ENCODE results near the gene PDCD11.
"Not testable (repeated sequence)": the region's sequence is repeated elsewhere in the genome, so short reads cannot be mapped to it uniquely, and the experiment has no call there.

The PDCD11 gene, protein sequence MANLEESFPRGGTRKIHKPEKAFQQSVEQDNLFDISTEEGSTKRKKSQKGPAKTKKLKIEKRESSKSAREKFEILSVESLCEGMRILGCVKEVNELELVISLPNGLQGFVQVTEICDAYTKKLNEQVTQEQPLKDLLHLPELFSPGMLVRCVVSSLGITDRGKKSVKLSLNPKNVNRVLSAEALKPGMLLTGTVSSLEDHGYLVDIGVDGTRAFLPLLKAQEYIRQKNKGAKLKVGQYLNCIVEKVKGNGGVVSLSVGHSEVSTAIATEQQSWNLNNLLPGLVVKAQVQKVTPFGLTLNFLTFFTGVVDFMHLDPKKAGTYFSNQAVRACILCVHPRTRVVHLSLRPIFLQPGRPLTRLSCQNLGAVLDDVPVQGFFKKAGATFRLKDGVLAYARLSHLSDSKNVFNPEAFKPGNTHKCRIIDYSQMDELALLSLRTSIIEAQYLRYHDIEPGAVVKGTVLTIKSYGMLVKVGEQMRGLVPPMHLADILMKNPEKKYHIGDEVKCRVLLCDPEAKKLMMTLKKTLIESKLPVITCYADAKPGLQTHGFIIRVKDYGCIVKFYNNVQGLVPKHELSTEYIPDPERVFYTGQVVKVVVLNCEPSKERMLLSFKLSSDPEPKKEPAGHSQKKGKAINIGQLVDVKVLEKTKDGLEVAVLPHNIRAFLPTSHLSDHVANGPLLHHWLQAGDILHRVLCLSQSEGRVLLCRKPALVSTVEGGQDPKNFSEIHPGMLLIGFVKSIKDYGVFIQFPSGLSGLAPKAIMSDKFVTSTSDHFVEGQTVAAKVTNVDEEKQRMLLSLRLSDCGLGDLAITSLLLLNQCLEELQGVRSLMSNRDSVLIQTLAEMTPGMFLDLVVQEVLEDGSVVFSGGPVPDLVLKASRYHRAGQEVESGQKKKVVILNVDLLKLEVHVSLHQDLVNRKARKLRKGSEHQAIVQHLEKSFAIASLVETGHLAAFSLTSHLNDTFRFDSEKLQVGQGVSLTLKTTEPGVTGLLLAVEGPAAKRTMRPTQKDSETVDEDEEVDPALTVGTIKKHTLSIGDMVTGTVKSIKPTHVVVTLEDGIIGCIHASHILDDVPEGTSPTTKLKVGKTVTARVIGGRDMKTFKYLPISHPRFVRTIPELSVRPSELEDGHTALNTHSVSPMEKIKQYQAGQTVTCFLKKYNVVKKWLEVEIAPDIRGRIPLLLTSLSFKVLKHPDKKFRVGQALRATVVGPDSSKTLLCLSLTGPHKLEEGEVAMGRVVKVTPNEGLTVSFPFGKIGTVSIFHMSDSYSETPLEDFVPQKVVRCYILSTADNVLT (N-terminal part only)

DNA sequence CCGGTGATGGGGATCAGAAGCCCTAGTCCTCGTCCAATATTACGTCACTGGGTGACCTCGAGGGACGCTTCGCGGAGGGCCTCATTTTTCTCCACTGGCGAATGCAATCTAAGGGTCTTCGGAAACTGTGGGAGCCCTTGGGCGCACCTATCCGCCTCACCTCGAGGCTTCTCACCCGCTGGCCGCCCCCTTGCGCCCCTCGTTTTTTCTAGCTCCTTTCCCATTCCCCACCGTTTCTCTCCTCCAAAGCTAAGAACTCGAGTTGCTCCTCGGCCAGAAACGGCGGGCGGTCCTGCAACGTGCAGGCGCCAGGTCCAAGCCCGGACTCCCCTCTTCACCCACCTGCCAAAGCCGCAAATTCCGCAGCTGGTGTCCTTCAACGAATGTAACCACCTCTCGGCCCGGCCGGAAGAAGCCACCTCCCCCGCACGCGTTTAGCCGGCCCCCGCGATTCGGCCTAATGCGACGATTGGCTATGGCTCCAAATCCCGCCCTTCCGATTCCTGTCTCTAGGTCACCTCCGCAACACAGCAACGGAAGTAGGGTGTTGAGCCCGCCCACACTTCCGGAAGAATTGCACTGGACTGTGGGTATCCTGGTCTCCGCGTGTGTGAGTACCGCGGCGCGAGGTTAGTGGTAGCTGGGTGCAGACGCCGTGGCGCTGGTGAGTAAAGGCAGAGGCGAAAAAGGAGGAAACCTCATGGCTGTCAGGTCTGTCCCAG is at the start of gene PDCD11, which contains the start of gene ATP5MK:
PDCD11 (plus strand) TSS at position 560 of the 722 bp plus-strand sequence. CDS start 1,801 bp downstream, outside the sequence.
ATP5MK (minus strand) TSS at position 409 of the 722 bp plus-strand sequence. CDS start 4,018 bp downstream, outside the sequence.
- peak; percentile 96 for DNase-seq (ENCODE audit: low spot score)

GRCh38 chr10:103350175-103350516 is 46.3 kb upstream of the PDCD11 start:
- no peak for DNase-seq (ENCODE audit: low spot score)

DNA sequence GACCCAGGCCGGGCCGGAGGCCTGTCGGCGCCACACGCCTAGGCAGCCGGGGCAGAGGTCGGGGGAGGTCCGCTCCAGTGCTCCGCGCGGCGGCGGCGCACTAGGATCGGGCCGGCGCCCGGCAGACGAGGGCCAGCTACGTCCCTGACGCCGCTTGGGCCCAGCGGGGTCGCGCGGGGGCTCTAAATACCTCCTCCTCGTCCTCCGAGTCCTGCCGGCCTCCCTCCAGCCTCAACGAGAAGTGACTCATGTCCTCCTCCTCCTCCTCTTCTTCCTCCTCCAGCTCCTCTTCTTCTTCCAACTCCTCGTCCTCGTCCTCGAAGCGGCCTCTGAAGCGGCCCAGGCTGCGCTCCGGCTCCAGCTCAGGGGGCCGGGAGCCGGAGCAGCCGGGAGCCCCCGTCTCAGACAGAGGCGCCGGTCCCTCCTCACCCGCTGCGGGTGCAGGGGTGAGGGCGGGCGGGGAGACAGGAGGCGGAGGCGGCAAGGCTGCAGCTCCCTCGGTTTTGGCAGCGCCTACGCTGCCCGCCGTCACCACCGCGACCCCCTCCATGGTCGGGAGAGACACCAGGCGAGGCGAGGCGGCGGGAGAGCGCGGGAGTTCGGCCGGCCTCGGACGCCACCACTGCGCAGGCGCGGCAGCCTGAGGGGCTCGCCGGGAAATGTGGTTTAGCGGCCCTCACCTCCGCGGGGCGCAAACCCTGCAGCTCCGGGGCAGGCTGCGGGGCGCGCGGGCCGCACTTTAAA is 45.7 kb upstream of the PDCD11 start, which contains the start of gene PCGF6:
PCGF6 (minus strand) TSS at position 624 of the 744 bp plus-strand sequence; CDS start at position 550, 74 bp downstream.
- peak; percentile 94 for DNase-seq (ENCODE audit: low spot score)

DNA sequence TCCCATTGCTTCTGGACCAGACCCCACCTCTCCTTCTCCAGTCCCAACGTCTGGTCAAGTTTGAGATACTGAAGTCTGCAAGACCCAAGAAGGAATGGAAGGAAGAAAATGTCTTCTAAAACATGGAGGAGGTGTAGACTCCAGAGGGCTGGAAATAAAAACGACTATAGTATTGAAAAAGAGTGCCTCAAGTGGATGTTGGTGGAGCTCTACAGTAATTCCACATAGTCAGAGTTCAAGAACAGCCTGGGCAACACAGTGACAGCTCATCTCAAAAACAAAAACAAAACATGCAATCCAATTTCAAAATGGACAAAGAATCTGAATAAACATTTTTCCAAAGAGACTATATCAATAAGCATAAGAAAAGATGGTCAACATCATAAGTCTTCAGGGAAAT is 43.1 kb upstream of the PDCD11 start:
- DNase-seq (ENCODE audit: low spot score), result no peak

GRCh38 chr10:103354567-103354966 is 41.9 kb upstream of the PDCD11 start:
- not testable (repeated sequence) for DNase-seq (ENCODE audit: low spot score)

- no peak for DNase-seq (ENCODE audit: low spot score)
Measured at GRCh38 chr10:103355906-103356599, 40.4 kb upstream of the PDCD11 start.

DNA sequence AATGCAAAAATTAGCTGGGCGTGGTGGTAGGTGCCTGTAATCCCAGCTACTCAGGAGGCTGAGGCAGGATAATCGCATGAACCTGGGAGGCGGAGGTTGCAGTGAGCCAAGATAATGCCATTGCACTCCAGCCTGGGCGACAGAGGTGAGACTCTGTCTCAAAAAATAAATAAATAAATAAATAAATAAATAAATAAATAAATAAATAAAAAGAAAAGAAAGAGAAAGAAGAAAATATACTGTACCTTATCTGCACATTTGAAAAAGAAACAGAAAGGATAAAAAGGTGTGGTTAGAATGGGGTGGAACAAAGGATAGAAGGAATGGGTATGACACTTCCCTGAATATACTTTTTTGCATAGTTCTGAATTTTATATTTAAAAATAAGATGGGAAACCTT is 36.9 kb upstream of the PDCD11 start:
- DNase-seq (ENCODE audit: low spot score), result not testable (repeated sequence)

- not testable (repeated sequence) for DNase-seq (ENCODE audit: low spot score)
Measured at GRCh38 chr10:103360791-103361190, 35.6 kb upstream of the PDCD11 start.

DNA sequence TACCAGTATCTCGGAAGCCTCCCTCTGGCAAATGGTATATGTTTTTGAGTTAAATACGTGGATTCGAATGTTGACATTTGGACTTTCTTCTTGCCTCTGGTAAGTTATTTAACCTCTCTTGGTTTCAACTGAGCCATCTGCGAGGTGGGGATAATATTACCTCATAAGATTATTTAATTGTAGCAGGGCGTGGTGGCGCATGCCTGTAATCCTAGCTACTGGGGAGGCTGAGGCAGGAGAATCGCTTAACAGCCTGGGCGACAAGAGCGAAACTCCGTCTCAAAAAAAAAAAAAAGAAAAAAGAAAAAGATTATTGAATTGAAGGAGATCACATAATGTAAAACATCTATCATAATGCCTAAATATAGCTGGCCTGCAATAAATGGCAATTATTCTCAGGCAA is 29.0 kb upstream of the PDCD11 start:
- no peak for DNase-seq (ENCODE audit: low spot score)

GRCh38 chr10:103367782-103368518 is 28.5 kb upstream of the PDCD11 start, which contains the start of gene TAF5:
TSS of gene TAF5 (plus strand) at chr10:103367976. CDS start at chr10:103367990, 14 bp downstream.
- peak; percentile 93 for DNase-seq (ENCODE audit: low spot score)

DNA sequence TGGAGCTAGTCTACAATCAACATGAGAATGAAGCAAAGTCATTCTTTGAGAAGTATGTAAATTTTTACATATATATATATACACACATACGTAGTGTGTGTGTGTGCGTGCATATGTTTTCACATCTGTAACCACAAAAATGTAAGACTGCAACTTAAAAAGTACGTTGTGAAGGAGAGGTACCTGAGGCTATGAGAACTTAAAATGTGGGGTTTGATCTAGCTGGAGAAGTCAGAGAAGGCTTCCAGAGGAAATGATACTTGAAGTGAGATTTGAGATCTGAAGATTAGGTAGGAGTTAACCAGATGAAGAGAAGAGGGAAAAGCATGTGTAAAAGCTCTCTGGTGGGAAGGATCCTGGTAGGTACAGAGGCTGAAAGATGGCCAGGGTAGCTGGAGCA is 22.9 kb upstream of the PDCD11 start:
- no peak for DNase-seq (ENCODE audit: low spot score)

- no peak for DNase-seq (ENCODE audit: low spot score)
Measured at GRCh38 chr10:103374263-103374662, 22.2 kb upstream of the PDCD11 start.

- DNase-seq (ENCODE audit: low spot score), result no peak
Measured at GRCh38 chr10:103382769-103383168, 13.7 kb upstream of the PDCD11 start.

DNA sequence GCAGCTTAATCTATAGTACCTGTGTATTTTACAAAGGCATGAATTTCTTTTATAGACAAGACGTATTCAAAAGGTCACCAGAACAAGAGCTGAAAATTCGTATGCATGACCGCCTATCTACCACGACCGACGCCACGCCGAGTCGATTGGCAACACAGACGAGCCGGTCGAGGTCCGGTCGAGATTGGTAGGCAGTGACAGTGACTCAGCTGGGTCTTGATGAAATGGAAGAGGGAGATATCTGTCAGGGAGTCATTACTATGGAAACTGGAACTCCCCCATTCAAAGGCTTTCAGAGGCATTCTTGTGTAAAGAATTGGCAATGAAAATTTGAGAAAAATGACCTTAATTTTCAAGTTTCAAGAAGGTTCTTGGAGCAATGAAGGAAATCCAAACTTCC is 2.2 kb upstream of the PDCD11 start:
- no peak for DNase-seq (ENCODE audit: low spot score)

DNA sequence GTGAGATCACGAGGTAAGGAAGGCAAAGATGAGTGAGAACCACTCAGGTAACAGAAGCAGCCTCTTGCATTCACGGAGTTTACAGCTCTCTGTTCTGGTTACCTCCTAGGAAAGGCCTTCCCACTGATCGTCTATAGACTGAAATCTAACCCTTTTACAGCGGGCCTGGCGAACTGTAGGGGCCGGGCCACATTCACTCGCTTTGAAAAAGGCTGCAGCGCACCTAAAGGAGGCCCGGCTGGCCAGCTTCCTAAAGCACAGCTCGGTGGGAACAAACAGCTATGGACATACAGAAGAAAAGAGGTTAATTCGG is 716 bp upstream of the PDCD11 start:
- no peak for DNase-seq (ENCODE audit: low spot score)

- DNase-seq (ENCODE audit: low spot score), result no peak
Measured at GRCh38 chr10:103396789-103397087, 312 bp downstream of the PDCD11 start.

DNA sequence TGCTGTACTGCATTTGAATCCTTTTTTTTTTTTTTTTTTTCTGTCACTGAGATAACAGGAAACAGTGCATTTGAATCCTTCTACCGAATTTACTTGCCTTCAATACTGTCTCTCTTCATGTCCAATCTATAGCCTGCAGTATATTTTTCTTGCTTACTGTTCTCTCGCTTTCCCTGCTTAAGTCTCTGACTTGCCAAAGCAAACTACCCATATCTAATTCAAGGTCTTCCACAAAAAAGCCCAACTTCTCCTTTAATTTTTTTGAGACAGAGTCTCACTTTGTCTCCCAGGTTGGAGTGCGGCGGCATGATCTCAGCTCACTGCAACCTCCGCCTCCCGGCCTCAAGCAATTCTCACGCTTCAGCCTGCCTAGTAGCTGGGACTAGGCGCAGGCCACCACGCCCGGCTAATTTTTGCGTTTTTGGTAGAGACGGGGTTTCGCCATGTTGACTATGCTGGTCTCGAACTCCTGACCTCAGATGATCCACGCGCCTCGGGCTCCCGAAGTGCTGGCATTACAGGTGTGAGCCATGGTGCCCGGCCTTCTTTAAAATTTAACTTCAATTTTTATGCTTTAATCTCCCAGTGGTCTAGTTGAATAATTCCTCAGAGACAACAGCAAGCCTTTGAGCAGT is 882 bp downstream of the PDCD11 start:
- no peak for DNase-seq (ENCODE audit: low spot score)

GRCh38 chr10:103413564-103413963 is 17.1 kb downstream of the PDCD11 start:
- DNase-seq (ENCODE audit: low spot score), result no peak

GRCh38 chr10:103415581-103415980 is 19.2 kb downstream of the PDCD11 start:
- no peak for DNase-seq (ENCODE audit: low spot score)

All from ecto neural progenitor cell (in vitro differentiated cells).